HepG2 (cell line): ENCODE data around the gene APBB2. TPM values are rescaled to one million over a fixed set of nuclear protein-coding genes. Genes with fewer than 3 reads are reported as not detected.
A peak's percentile ranks its signal among the peaks of the same experiment; 100 is the strongest.

Source experiments
- EZH2 ChIP-seq: conservative IDR thresholded peaks from 2 replicates; pipeline ENCODE4 v1.6.1; 2012; ENCODE audit warnings: mild to moderate bottlenecking, low read depth, low read length, moderate library complexity
- HINFP ChIP-seq: sonication (generic); formaldehyde crosslinking; IDR thresholded peaks from 2 replicates; pipeline ENCODE4 v1.4.0; 2020; ENCODE audit warnings: low read depth, mild to moderate bottlenecking, missing genetic modification reagents
- MLXIP ChIP-seq: sonication (generic); formaldehyde crosslinking; IDR thresholded peaks from 2 replicates; pipeline ENCODE4 v1.9.0; 2021; ENCODE audit warnings: missing genetic modification reagents, borderline replicate concordance
- PATZ1 ChIP-seq: sonication (generic); formaldehyde crosslinking; IDR thresholded peaks from 2 replicates; pipeline ENCODE4 v1.4.0; 2020; ENCODE audit warnings: missing genetic modification reagents
- PRDM10 ChIP-seq: sonication (generic); formaldehyde crosslinking; IDR thresholded peaks from 2 replicates; pipeline ENCODE4 v1.4.0; 2020; ENCODE audit warnings: low read depth, missing genetic modification reagents
- PREB ChIP-seq: sonication (generic); formaldehyde crosslinking; IDR thresholded peaks from 2 replicates; pipeline ENCODE4 v1.4.0; 2020; ENCODE audit warnings: missing genetic modification reagents
- SIX4 ChIP-seq: sonication (generic); formaldehyde crosslinking; IDR thresholded peaks from 2 replicates; pipeline ENCODE4 v1.4.0; 2020; ENCODE audit warnings: missing genetic modification reagents
- SNAPC5 ChIP-seq: sonication (generic); formaldehyde crosslinking; IDR thresholded peaks from 2 replicates; pipeline ENCODE4 v1.8.1; 2023; ENCODE audit warnings: mild to moderate bottlenecking, missing genetic modification reagents, borderline replicate concordance
- polyA plus RNA-seq, 8 experiments: library from polyadenylated mRNA; depleted of rRNA in 3 of 8; stranded (reverse) in 7 of 8; unstranded in 1 of 8; fragments of >200 nt; fragmentation: Illumina TruSeq in 4 of 8; extraction: Trizol in 4 of 8; gene quantifications; 2 replicates each; pipeline versions ENCODE4 v1.2.1 to v1.2.3, GENCODE V29; 2011 to 2016; ENCODE audit warnings: low read depth in 4 of 8, missing spikeins in 1 of 8, mixed read lengths in 1 of 8; ENCODE audit not compliant: insufficient read depth in 1 of 8
- total RNA-seq, 5 experiments: library from RNA; depleted of rRNA; stranded (reverse); fragments of >200 nt; fragmentation: Illumina TruSeq; extraction: Trizol; gene quantifications; 2 replicates each; pipeline ENCODE4 v1.2.3, GENCODE V29; 2016; ENCODE audit warnings: low read depth in 1 of 5

The APBB2 gene
- total and polyA plus RNA-seq, 2 of the 13 experiments (the other 11 are each of a cell fraction or from before 2014, with no cell fraction given) = 11.7 to 17.0 TPM

- TF ChIP-seq SNAPC5 (CRISPR knock-in tag) (no peak), EZH2 (no peak), MLXIP (CRISPR knock-in tag) (no peak), SIX4 (no peak), HINFP (CRISPR knock-in tag) (peak; percentile 88), PRDM10 (CRISPR knock-in tag) (no peak), PATZ1 (CRISPR knock-in tag) (peak; percentile 82), PREB (CRISPR knock-in tag) (no peak)
These were observed 2.1 kb upstream of the APBB2 start (continued) for GRCh38 chr4:41216294-41217019.
